K562 (cell line): Measurements from ENCODE around the gene RAD1. TPM values are rescaled to one million over a fixed set of nuclear protein-coding genes. Genes with fewer than 3 reads are reported as not detected.
A peak's percentile ranks its signal among the peaks of the same experiment; 100 is the strongest.

ENCODE experiments used
- ATAC-seq: fragments of 200-7000 bp; cut with Tn5 transposase; 3 replicates; pipeline ENCODE4 v1.9.1; 2020; ENCODE audit warnings: moderate library complexity
- BruUV-seq: library from RNA; stranded (reverse); fragments of 400-500 nt; replicated peaks from 2 replicates; lab custom pipeline; 2021; lab: Mats Ljungman, UMichigan
- CTCF ChIA-PET: fragments of 300-600 bp; formaldehyde crosslinking; extraction: SDS; loops from one replicate; lab custom pipeline; 2021; ENCODE audit warnings: low intra/inter-chr PET ratio; lab: Yijun Ruan, JAX
- POLR2A ChIA-PET: fragments of 300-600, 350-650 bp; sonication (Branson Sonifier 250); formaldehyde crosslinking; extraction: SDS; loops from one replicate; lab custom pipeline; 2021; ENCODE audit warnings: antibody characterized with exemption, inconsistent platforms; lab: Yijun Ruan, JAX
- DNase-seq, 4 experiments: peaks; one replicate each; pipeline versions ENCODE4 v3.0.0 to v3.0.0-alpha.2; 2011 to 2018; ENCODE audit warnings: low spot score in 3 of 4, mixed read lengths in 3 of 4; ENCODE audit errors: extremely low read depth in 1 of 4
- FAIRE-seq: peaks from 2 replicates; lab custom pipeline; 2011; peaks lifted over from hg19 to GRCh38; lab: Jason Lieb, UNC
- H2AFZ ChIP-seq: 2 replicates; pipeline ENCODE4 v1.6.0; 2011; ENCODE audit warnings: low read depth, low read length, control low read depth, inconsistent platforms
- H3K27ac ChIP-seq: fragments of 200-600 bp; 3 replicates; pipeline ENCODE4 v1.8.0; 2011; ENCODE audit warnings: low read depth, mild to moderate bottlenecking, control low read depth, inconsistent platforms, low read length, moderate library complexity, mixed read lengths; ENCODE audit errors: extremely low read depth
- H3K27me3 ChIP-seq, 2 experiments: fragments of 300-600 bp in 1 of 2; 2 replicates in 1 of 2; 3 replicates in 1 of 2; pipeline versions ENCODE4 v1.6.0 to v1.8.0; 2011; ENCODE audit warnings: inconsistent platforms in 2 of 2, low read length in 2 of 2, mild to moderate bottlenecking in 1 of 2, mixed read lengths in 1 of 2, moderate library complexity in 1 of 2; ENCODE audit not compliant: control insufficient read depth in 2 of 2, insufficient read depth in 2 of 2
- H3K36me3 ChIP-seq: fragments of 300-600 bp; 3 replicates; pipeline ENCODE4 v1.8.0; 2011; ENCODE audit warnings: mild to moderate bottlenecking, low read length, inconsistent platforms; ENCODE audit not compliant: control insufficient read depth, insufficient read depth
- H3K4me1 ChIP-seq, 2 experiments: fragments of 200-600 bp in 1 of 2; replicated peaks in 1 of 2; 2 replicates in 1 of 2; 3 replicates in 1 of 2; pipeline versions ENCODE4 v1.5.1 to v1.8.0; 2011; ENCODE audit warnings: inconsistent platforms in 2 of 2, low read length in 2 of 2, mild to moderate bottlenecking in 1 of 2, mixed read lengths in 1 of 2, moderate library complexity in 1 of 2; ENCODE audit not compliant: control insufficient read depth in 2 of 2, insufficient read depth in 2 of 2
- H3K4me2 ChIP-seq: 2 replicates; pipeline ENCODE4 v1.6.1; 2011; ENCODE audit warnings: low read length, control low read depth, inconsistent platforms, mixed read lengths; ENCODE audit not compliant: insufficient read depth
- H3K4me3 ChIP-seq: fragments of 200-600 bp; sonication (generic), shearing (Covaris generic); 2 replicates; pipeline ENCODE4 v1.5.1; 2016; ENCODE audit warnings: control low read depth, inconsistent platforms
- H3K79me2 ChIP-seq: fragments of 200-600 bp; 3 replicates; pipeline ENCODE4 v1.8.0; 2011; ENCODE audit warnings: low read length, inconsistent platforms; ENCODE audit not compliant: control insufficient read depth, insufficient read depth
- H3K9ac ChIP-seq, 2 experiments: 2 replicates each; pipeline versions ENCODE4 v1.6.0 to v1.6.1; 2011; ENCODE audit warnings: low read depth in 2 of 2, low read length in 2 of 2, control low read depth in 1 of 2, inconsistent platforms in 1 of 2, mild to moderate bottlenecking in 1 of 2, mixed read lengths in 1 of 2; ENCODE audit not compliant: insufficient read depth in 1 of 2
- H3K9me1 ChIP-seq: one replicate; pipeline ENCODE4 v1.6.0; 2011; ENCODE audit warnings: inconsistent platforms, mild to moderate bottlenecking, low read length, moderate library complexity; ENCODE audit not compliant: control insufficient read depth, insufficient read depth
- H3K9me3 ChIP-seq: replicated peaks from 2 replicates; pipeline ENCODE4 v1.5.1; 2011; ENCODE audit warnings: low read depth, low read length, inconsistent platforms; ENCODE audit not compliant: control insufficient read depth, insufficient read depth
- H4K20me1 ChIP-seq: replicated peaks from 2 replicates; pipeline ENCODE4 v1.6.1; 2011; ENCODE audit warnings: low read length, inconsistent platforms, mixed read lengths; ENCODE audit not compliant: control insufficient read depth, insufficient read depth
- CBX2 ChIP-seq: fragments of 200-600 bp; sonication (generic); IDR thresholded peaks from one replicate; pipeline ENCODE4 v1.6.1; 2012; ENCODE audit warnings: mild to moderate bottlenecking, low read length, inconsistent platforms; ENCODE audit not compliant: insufficient read depth, poor library complexity, severe bottlenecking
- GTF2A2 ChIP-seq: IDR thresholded peaks from 2 replicates; pipeline ENCODE4 v1.6.1; 2016; ENCODE audit warnings: mild to moderate bottlenecking, missing genetic modification characterization, missing compliant biosample characterization
- NEUROD1 ChIP-seq: fragments of 150-350 bp; IDR thresholded peaks from 2 replicates; pipeline ENCODE4 v1.6.1; 2014; ENCODE audit warnings: borderline replicate concordance, low read length, low read depth; ENCODE audit not compliant: partially characterized antibody
- PML ChIP-seq: IDR thresholded peaks from 2 replicates; pipeline ENCODE4 v1.6.1; 2012; ENCODE audit warnings: low read length, inconsistent platforms
- POLR2A ChIP-seq: fragments of 450-650 bp; conservative IDR thresholded peaks from 2 replicates; pipeline ENCODE4 v1.6.1; 2016
- POLR2AphosphoS2 ChIP-seq: IDR thresholded peaks from 2 replicates; pipeline ENCODE4 v1.6.1; 2012; ENCODE audit warnings: low read length, improper control_type of control experiment
- POLR2AphosphoS5 ChIP-seq: IDR thresholded peaks from 2 replicates; pipeline ENCODE4 v1.6.1; 2011; ENCODE audit warnings: mild to moderate bottlenecking, low read depth, low read length, moderate library complexity; ENCODE audit not compliant: control insufficient read depth, insufficient read depth
- POLR2B ChIP-seq: fragments of 450-650 bp; IDR thresholded peaks from 2 replicates; pipeline ENCODE4 v1.6.1; 2018; ENCODE audit warnings: low read depth; ENCODE audit not compliant: partially characterized antibody
- ZNF785 ChIP-seq: fragments of 250-450 bp; sonication (Bioruptor Pico); IDR thresholded peaks from 2 replicates; pipeline ENCODE4 v1.4.0; 2020; ENCODE audit warnings: mild to moderate bottlenecking
- WGBS: fragments of 100-300 bp; shearing (Covaris generic); methylation state at CpG from one replicate; pipeline ENCODE4 v1.1.6; 2016; ENCODE audit warnings: low coverage, mixed read lengths; ENCODE audit not compliant: insufficient coverage; ENCODE audit errors: missing lambda C conversion rate; 5-methylcytosine and 5-hydroxymethylcytosine counted together
- in situ Hi-C: fragments of 300-500 bp; cut with MboI; formaldehyde crosslinking; loops from 4 replicates; pipeline ENCODE4 v1.15.0; 2018; ENCODE audit warnings: inconsistent platforms, mixed read lengths
- intact Hi-C: fragments of 100-400 bp; cut with micrococcal nuclease; formaldehyde crosslinking; loops from 2 replicates; pipeline ENCODE4 v1.14.2; 2022
- polyA plus RNA-seq, 8 experiments: library from polyadenylated mRNA; depleted of rRNA in 4 of 8; stranded (reverse) in 5 of 8; unstranded in 3 of 8; fragments of >200 nt; fragmentation: Nextera tagmentation in 2 of 8; fragmentation: Illumina TruSeq in 1 of 8; extraction: Ambion mirVana in 2 of 8; extraction: Trizol in 1 of 8; gene quantifications; 2 replicates each; pipeline versions ENCODE4 v1.2.1 to v1.2.3, GENCODE V29; 2011 to 2014; ENCODE audit warnings: inconsistent platforms in 1 of 8, missing spikeins in 1 of 8
- total RNA-seq, 7 experiments: library from RNA; depleted of rRNA in 6 of 7; stranded (reverse); fragments of >200 nt in 6 of 7; fragmentation: Illumina TruSeq in 2 of 7; extraction: Trizol in 2 of 7; gene quantifications; 2 replicates each; pipeline versions ENCODE4 v1.2.1 to v1.2.3, GENCODE V29; 2011 to 2021; ENCODE audit warnings: low replicate concordance in 1 of 7
- TF ChIP-seq, protein P1 (sequence below): fragments of 450-650 bp; formaldehyde crosslinking; IDR thresholded peaks from 2 replicates; pipeline ENCODE4 v1.4.0; 2020; ENCODE audit warnings: mild to moderate bottlenecking, moderate library complexity

The RAD1 gene
- total and polyA plus RNA-seq, 9 of the 15 experiments (the other 6 are each of a cell fraction or from before 2014, with no cell fraction given), result 44.5 to 148 (median 60.8) TPM

DNA sequence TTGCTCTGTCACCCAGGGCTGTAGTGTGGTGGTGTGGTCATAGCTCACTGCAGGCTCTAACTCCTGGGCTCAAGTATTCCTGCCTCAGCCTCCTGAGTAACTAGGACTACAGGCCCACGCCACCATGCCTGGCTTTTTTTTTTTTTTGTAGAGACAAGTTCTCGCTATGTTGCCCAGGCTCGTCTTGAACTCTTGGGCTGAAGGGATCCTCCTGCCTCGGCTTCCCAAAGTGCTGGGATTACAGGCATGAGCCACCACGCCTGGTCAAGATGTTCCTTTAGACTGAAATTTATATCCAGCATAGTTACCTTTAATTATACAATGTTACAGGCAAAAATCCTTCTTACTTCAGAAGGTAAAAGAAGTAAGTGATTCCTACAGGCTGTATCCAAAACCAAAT lies 12.5 kb upstream of the RAD1 start:
- no peak overlapping the region for H3K9ac ChIP-seq
- intact Hi-C loops (no loop called here), in situ Hi-C loops (no loop called here)
- POLR2A ChIA-PET, result interaction anchor here (3.7 kb wide), 1 partner anchor 11 kb away, joined by 67 read pairs; the partner anchor contains the start of genes BRIX1 and RAD1
- no peaks in the 10 kb centered on the region for H3K9me3 ChIP-seq
- no peaks in the 10 kb centered on the region for H3K27me3 ChIP-seq
- no TSS peak for BruUV-seq
- no peaks in the 10 kb centered on the region for H4K20me1 ChIP-seq
- CTCF ChIA-PET, result no interaction called here
- H3K27ac ChIP-seq, result peak overlapping the region; percentile 47; the same call in 2 of the 3 replicates
- H3K36me3 ChIP-seq, result peaks cover 64% of the 10 kb centered on the region
- H3K4me3 ChIP-seq, result no peak overlapping the region
- H3K4me1 ChIP-seq, result peaks cover 18 to 34% of the 10 kb centered on the region in 2 experiments
- no peak for FAIRE-seq
- no peak overlapping the region for H3K4me2 ChIP-seq
- no peak overlapping the region for H2AFZ ChIP-seq
- H3K9me1 ChIP-seq, result no peaks in the 10 kb centered on the region
- 76% methylated on average over 5 of the region's 5 CpGs for WGBS
- H3K79me2 ChIP-seq, result peaks cover 64% of the 10 kb centered on the region
- no peak for ATAC-seq
- TF ChIP-seq PML, result 0 out of 2 replicates have a peak, but pooled peaks have one; percentile 13
- peak; percentile 65; the same call in 1 of the 2 replicates for TF ChIP-seq POLR2AphosphoS2
- no peak for TF ChIP-seq GTF2A2 (tag)
- no peak for TF ChIP-seq ZNF785 (CRISPR knock-in tag)
- TF ChIP-seq, protein P1, sequence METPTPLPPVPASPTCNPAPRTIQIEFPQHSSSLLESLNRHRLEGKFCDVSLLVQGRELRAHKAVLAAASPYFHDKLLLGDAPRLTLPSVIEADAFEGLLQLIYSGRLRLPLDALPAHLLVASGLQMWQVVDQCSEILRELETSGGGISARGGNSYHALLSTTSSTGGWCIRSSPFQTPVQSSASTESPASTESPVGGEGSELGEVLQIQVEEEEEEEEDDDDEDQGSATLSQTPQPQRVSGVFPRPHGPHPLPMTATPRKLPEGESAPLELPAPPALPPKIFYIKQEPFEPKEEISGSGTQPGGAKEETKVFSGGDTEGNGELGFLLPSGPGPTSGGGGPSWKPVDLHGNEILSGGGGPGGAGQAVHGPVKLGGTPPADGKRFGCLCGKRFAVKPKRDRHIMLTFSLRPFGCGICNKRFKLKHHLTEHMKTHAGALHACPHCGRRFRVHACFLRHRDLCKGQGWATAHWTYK (CRISPR knock-in tag), result no peak
- peak; percentile 39; the same call in 1 of the 2 replicates for TF ChIP-seq POLR2AphosphoS5
- no peak for TF ChIP-seq NEUROD1
- TF ChIP-seq CBX2, result no peak
- TF ChIP-seq POLR2A, result peak; percentile 64; the same call in 1 of the 2 replicates
- TF ChIP-seq POLR2B, result peak; percentile 42
- no peak for DNase-seq
